PC-3 (cell line): Measurements from ENCODE around the gene CACNA2D2. TPM values are rescaled to one million over a fixed set of nuclear protein-coding genes. Genes with fewer than 3 reads are reported as not detected.

ENCODE experiments used
- ATAC-seq: fragments of 200-7000 bp; cut with Tn5 transposase; 2 replicates; pipeline ENCODE4 v1.9.1; 2020; ENCODE audit warnings: mild to moderate bottlenecking, moderate library complexity
- BruUV-seq: library from RNA; stranded (reverse); fragments of 400-500 nt; replicated peaks from 2 replicates; lab custom pipeline; 2021; lab: Mats Ljungman, UMichigan
- CTCF ChIA-PET: fragments of 300-600 bp; sonication (Branson Sonifier 250); formaldehyde crosslinking; loops from one replicate; lab custom pipeline; 2022; ENCODE audit warnings: antibody characterized with exemption; lab: Charles Lee
- POLR2A ChIA-PET: fragments of 300-600 bp; sonication (Branson Sonifier 250); formaldehyde crosslinking; loops from one replicate; lab custom pipeline; 2022; ENCODE audit warnings: antibody characterized with exemption; ENCODE audit not compliant: unreplicated experiment; lab: Charles Lee
- DNase-seq: peaks from one replicate; pipeline ENCODE4 v3.0.0-alpha.2; 2015
- H2AFZ ChIP-seq: fragments of 300-600 bp; sonication (generic); 2 replicates; pipeline ENCODE4 v1.6.0; 2016; ENCODE audit warnings: antibody characterized with exemption, low read length
- H3F3A ChIP-seq: fragments of 300-600 bp; sonication (generic); one replicate; pipeline ENCODE4 v1.6.0; 2017; ENCODE audit warnings: antibody characterized with exemption, low read length, control low read depth, mild to moderate bottlenecking; ENCODE audit not compliant: unreplicated experiment
- H3K27ac ChIP-seq: fragments of 300-600 bp; sonication (generic); 2 replicates; pipeline ENCODE4 v1.5.1; 2016; ENCODE audit warnings: mild to moderate bottlenecking, low read length
- H3K27me3 ChIP-seq: fragments of 300-600 bp; sonication (generic); 2 replicates; pipeline ENCODE4 v1.6.1; 2016; ENCODE audit warnings: low read length, mixed read lengths
- H3K36me3 ChIP-seq: fragments of 300-600 bp; sonication (generic); 2 replicates; pipeline ENCODE4 v1.6.1; 2016; ENCODE audit warnings: low read depth, mixed run types, low read length, mixed read lengths
- H3K4me1 ChIP-seq: fragments of 300-600 bp; sonication (generic); 2 replicates; pipeline ENCODE4 v1.5.1; 2016; ENCODE audit warnings: low read length; ENCODE audit not compliant: insufficient read depth
- H3K4me2 ChIP-seq: fragments of 300-600 bp; sonication (generic); 2 replicates; pipeline ENCODE4 v1.6.0; 2016; ENCODE audit warnings: low read length
- H3K4me3 ChIP-seq: fragments of 300-600 bp; sonication (generic); 2 replicates; pipeline ENCODE4 v1.5.1; 2016; ENCODE audit warnings: mild to moderate bottlenecking, low read length, mixed read lengths
- H3K79me2 ChIP-seq: fragments of 300-600 bp; sonication (generic); 2 replicates; pipeline ENCODE4 v1.6.1; 2017; ENCODE audit warnings: low read length, mixed read lengths
- H3K9ac ChIP-seq: fragments of 300-600 bp; sonication (generic); 2 replicates; pipeline ENCODE4 v1.6.0; 2016; ENCODE audit warnings: mild to moderate bottlenecking, low read length
- H3K9me2 ChIP-seq: fragments of 300-600 bp; sonication (generic); replicated peaks from 2 replicates; pipeline ENCODE4 v1.6.1; 2016; ENCODE audit warnings: mixed run types, low read length, mixed read lengths
- H3K9me3 ChIP-seq: fragments of 300-600 bp; sonication (generic); 2 replicates; pipeline ENCODE4 v1.6.1; 2016; ENCODE audit warnings: low read length, mixed read lengths
- H4K20me1 ChIP-seq: fragments of 300-600 bp; sonication (generic); 2 replicates; pipeline ENCODE4 v1.6.1; 2016; ENCODE audit warnings: low read length, mixed read lengths
- CTCF ChIP-seq: fragments of 300-600 bp; sonication (generic); conservative IDR thresholded peaks from 2 replicates; pipeline ENCODE4 v1.5.1; 2017; ENCODE audit warnings: antibody characterized with exemption, low read depth, mild to moderate bottlenecking, low read length
- EZH2 ChIP-seq: fragments of 300-600 bp; sonication (generic); IDR thresholded peaks from one replicate; pipeline ENCODE4 v1.6.1; 2017; ENCODE audit warnings: antibody characterized with exemption, mild to moderate bottlenecking, low read length; ENCODE audit not compliant: unreplicated experiment
- EZH2phosphoT487 ChIP-seq: fragments of 300-600 bp; sonication (generic); IDR thresholded peaks from 2 replicates; pipeline ENCODE4 v1.6.1; 2018; ENCODE audit warnings: mild to moderate bottlenecking, antibody characterized with exemption, low read length, borderline replicate concordance
- intact Hi-C: fragments of 100-400 bp; cut with micrococcal nuclease; formaldehyde crosslinking; loops from 2 replicates; pipeline ENCODE4 v1.9.0; 2023
- total RNA-seq: library from RNA; depleted of rRNA; stranded (reverse); fragments of >200 nt; gene quantifications from 2 replicates; pipeline ENCODE4 v1.2.3, GENCODE V29; 2014

Gene CACNA2D2
- total RNA-seq, 1 experiment from 2014 or later: 0.44 TPM

- no peak overlapping the region for H3K4me2 ChIP-seq
- ChIA-PET POLR2A (no interaction called here), CTCF (interaction anchor here (0.6 to 1.4 kb wide), 5 partner anchors 17 to 185 kb away, joined by 3 to 9 read pairs (median 4); partner anchors contain the start of gene CISH)
- no TSS peak for BruUV-seq
- intact Hi-C loops: loop anchor here (1.0 to 2.0 kb wide), 4 partner anchors 23 to 195 kb away; no protein-coding TSS in a partner anchor
- no peaks in the 10 kb centered on the region for H3F3A ChIP-seq
- peaks cover 14% of the 10 kb centered on the region for H3K27me3 ChIP-seq
- H3K4me1 ChIP-seq: no peaks in the 10 kb centered on the region
- H3K27ac ChIP-seq: no peak overlapping the region
- TF ChIP-seq EZH2phosphoT487: no peak
- no peak for TF ChIP-seq EZH2
- TF ChIP-seq CTCF: peak; percentile 95
- DNase-seq: peak; percentile 88
- no peaks in the 10 kb centered on the region for H3K79me2 ChIP-seq
- no peak overlapping the region for H2AFZ ChIP-seq
- H3K9me2 ChIP-seq: no peaks in the 10 kb centered on the region
- ATAC-seq: peak; percentile 92
- no peaks in the 10 kb centered on the region for H4K20me1 ChIP-seq
- no peaks in the 10 kb centered on the region for H3K9me3 ChIP-seq
- no peak overlapping the region for H3K4me3 ChIP-seq
- no peak overlapping the region for H3K9ac ChIP-seq
- H3K36me3 ChIP-seq: no peaks in the 10 kb centered on the region
Observed at GRCh38 chr3:50542177-50543034, 39.0 kb upstream of the CACNA2D2 start.

DNA sequence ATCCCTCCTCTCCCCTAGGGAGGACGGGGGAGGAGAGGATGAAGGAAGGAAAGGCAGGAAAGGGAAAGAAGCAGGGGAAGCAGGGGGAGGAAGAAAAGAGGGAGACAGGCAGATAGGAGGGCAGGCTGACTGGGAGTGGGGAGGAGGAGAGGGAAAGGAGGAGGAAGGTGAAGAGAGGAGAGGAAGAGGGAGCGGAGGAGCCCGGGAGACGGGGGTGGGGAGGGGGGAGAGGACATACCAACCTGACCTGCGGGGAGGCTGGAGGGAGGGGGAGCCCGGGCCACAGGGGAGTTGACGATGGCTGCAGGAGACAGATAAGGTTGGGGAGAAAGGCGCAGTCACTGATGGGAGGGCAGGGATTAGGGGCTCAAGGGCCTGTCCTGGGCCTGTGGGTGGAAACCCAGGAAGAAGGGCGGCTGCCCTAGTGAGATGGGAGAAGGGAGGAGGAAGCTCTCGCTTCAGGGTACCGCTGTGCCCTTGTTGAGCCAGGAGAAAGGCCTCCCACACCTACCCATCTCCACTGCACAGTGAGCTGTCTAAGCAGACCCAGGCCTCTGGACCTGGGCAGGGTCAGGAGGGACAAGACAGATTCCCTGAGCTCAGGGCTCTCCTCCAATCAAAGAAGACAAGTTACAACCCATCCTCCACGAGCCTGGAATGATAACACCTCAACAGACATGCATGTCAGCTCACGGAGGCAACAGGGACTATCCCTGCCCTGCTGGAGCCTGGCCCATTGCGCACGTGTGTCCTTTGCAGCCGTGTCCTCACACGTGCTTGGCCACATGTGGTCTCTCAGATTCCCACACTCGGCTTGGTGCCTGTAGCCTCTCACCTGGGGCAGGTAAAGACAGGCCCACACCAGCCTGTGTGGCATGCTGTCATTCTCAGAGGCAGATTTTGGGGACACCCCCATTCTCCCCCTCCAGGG, 36.2 kb upstream of the CACNA2D2 start:
- Histone ChIP-seq H3K4me2 (no peak overlapping the region), H3K4me3 (no peak overlapping the region), H3K79me2 (no peaks in the 10 kb centered on the region), H2AFZ (no peak overlapping the region), H3K9ac (no peak overlapping the region), H3K27ac (no peak overlapping the region), H3K9me2 (no peaks in the 10 kb centered on the region), H4K20me1 (no peaks in the 10 kb centered on the region), H3F3A (no peaks in the 10 kb centered on the region), H3K36me3 (no peaks in the 10 kb centered on the region), H3K4me1 (no peaks in the 10 kb centered on the region), H3K27me3 (peaks cover 31% of the 10 kb centered on the region), H3K9me3 (no peaks in the 10 kb centered on the region)
- POLR2A ChIA-PET: no interaction called here
- intact Hi-C loops: no loop called here
- no TSS peak for BruUV-seq
- CTCF ChIA-PET: interaction anchor here (0.5 kb wide), 2 partner anchors 46 to 193 kb away, joined by 3 to 9 read pairs; no protein-coding TSS in a partner anchor
- DNase-seq (no peak), ATAC-seq (no peak)
- no peak for TF ChIP-seq CTCF
- TF ChIP-seq EZH2: no peak
- TF ChIP-seq EZH2phosphoT487: no peak
